ENCODE results near the gene AKR1B15.
"Not testable (repeated sequence)": the region's sequence is repeated elsewhere in the genome, so short reads cannot be mapped to it uniquely, and the experiment has no call there.

The AKR1B15 gene

DNA sequence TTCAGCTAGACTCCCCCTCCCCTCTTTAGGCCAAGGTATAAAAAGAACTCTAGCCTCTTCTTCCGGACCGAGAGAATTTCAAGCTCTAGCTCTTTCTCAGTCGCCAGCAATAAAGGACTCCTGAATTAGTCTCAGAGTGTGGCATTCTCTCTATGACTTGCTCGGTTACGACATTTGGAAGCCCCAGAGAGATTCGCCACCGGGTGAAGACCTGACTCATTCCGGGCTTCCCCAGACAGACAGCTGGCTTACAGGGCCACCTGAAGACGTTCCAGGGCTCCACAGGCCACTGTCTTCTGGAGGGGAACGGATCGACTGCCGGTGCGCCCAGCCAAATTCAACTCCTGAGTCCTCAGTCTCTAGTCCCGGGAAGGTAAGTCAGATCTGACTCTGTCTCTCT is at the start of gene AKR1B15:
Gene AKR1B15 (plus strand): TSS at position 234 of the 400 bp plus-strand sequence. CDS start 15,510 bp downstream, outside the sequence.
- no peak for DNase-seq

DNA sequence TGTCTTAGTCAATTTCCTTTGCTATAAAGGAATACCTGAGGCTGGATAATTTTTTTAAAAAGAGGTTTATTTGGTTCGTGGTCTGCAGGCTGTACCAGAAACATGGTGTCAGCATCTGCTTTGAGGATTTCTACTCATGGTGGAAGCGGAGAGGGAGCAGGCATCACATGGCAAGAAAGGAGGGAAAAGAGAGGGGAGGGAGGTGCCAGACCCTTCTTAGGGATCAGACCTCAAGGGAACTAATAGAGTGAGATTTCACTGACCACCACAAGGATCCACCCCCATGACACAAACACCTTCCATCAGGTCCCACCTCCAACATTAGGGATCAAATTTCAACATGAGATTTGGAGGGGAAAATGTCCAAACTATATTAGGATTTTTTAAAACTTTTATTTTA is 48.5 kb upstream of the AKR1B15 start:
- no peak for DNase-seq

DNA sequence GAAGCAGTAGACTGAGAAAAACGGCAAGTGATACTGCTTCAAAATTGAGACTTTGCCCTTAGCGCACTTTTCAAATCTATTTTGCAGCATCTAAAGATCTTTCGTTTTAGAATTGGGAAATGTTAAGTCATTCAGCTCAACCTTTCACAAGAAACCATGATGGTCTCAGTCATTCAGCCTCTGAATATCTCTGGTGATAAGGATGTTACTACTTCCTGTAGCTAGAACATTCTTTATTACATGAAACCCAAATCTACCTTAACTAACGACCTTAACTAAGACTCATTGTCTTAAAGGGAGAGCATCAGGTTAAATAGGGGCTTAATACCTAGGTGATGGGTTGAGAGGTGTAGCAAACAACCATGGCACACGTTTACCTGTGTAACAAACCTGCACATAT is 47.9 kb upstream of the AKR1B15 start:
- no peak for DNase-seq

DNA sequence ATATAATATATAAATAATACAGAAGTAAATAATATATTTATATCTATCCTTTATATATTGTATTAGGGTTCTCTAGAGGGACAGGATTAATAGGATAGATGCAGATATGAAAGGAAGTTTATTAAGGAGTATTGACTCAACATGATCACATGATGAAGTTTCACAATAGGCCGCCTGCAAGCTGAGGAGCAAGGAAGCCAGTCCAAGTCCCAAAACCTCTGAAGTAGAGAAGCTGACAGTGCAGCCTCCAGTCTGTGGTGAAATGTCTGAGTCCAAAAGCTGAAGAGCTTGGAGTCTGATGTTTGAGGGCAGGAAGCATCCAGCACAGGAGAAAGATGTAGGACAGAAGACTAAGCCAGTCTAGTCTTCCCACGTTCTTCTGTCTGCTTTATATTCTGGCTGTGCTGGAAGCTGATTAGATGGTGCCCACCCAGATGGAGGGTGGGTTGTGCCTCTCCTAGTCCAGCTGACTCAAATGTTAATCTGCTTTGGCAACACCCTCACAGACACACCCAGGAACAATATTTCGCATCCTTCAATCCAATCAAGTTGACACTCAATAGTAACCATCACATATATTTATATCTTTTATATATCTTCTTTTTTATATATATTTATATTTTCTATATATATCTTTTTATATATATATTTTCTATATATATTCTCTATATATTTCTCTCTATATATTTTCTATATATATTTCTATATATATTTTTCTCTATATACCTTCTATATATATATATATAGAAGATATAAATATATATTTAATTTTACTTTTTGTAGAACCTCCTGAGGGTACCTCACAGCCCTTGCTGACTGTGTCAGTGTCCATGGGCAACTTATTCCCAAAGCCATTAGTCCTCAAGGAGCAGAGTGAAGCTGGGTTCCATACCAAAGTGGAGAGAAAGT is 46.2 kb upstream of the AKR1B15 start:
- DNase-seq = peak; percentile 39 to 66

DNA sequence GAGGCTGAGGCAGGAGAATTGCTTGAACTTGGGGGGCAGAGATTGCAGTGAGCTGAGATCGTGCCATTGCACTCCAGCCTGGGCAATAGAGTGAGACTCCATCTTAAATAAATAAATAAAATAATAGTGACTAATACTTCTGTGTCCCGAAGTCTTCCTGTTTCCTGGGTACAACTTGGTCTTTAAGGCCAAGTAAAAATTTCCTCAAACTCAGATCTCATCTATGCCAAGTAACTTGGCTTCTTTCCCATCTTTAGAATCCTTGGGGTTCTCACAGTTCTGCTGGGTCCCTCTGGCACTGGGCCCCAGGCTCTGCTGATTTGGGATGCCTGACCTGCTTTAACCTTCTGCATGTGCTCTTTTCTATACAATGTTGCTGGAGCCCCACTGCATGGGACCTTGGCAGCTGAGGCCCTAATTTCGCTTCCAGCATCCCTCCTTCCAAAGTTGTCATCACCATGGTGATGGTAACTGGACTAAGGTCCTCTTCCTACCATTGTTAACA is 44.2 kb upstream of the AKR1B15 start:
- no peak for DNase-seq

DNA sequence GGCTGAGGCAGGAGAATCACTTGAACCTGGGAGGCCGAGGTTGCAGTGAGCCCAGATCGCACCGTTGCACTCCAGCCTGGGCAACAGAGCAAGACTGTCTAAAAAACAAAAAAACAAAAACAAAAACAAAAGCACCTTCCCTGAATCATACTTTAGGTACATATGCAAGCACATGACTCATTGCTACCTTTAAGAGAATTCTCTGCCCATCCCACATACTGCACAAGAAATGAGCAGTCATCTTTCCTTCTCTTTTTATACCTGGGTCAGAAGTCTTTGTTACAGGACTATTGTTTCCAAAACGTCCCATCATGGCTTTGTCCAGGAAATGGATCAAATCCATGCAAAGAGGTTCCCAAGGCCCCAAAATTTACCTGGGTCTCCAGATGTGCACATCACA is 43.1 kb upstream of the AKR1B15 start:
- no peak for DNase-seq

DNA sequence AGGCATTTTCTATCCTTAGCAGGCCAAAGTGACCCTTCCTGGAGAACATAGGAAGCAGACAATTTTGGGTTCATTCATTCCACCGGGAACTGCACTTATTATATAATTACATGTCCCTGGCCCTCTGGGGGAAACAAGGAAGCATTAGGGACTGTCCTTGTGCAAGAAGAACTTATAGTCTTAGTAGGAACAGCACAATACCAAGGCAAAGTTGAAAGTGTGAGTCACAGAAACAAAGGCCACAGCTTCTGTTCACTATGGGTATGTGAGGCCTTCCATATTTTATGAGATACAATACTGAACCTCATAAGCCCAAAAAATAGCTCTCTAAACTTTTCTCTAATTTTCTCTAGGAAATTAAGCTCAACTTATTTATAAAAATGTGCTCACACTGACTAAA is 39.9 kb upstream of the AKR1B15 start:
- DNase-seq = no peak

DNA sequence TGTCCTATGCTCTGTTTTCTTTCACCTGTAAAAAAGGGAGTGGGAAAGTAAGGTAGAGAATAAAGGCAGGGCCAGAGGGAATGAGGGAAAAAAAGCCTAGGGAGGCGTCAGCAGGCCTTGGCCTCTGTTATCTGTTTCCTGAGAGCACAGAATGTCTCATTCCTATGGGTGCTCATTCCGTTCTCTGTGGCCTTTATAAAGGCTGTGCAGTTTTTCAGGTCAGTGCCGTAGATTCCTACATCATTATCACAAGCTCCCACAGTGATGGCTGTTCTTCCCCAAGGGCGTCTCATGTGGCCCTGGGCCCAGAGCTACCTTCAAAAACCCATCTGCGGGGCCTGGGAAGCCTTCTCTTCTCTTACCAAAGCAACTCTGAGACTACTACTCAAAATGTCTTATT is 38.3 kb upstream of the AKR1B15 start:
- no peak for DNase-seq

DNA sequence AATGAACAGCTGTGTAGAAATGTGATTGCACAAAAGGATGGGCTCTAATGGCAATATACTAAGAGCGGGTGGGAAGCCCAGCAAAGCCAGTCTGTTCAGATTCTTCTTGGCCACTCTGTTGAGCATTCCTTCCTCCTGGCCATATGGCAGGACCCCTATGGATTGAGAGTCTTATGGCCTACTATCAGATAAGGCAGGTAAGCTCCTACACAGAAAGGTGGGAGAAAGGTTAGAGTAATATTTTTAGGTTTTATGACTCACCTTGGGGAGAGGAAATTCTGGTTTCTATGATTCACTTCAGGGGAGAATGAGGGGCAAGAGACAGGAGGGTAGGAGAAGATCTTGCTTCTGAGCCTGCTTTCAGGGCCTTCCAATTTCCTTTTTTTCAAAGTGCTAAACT is 36.6 kb upstream of the AKR1B15 start:
- no peak for DNase-seq

DNA sequence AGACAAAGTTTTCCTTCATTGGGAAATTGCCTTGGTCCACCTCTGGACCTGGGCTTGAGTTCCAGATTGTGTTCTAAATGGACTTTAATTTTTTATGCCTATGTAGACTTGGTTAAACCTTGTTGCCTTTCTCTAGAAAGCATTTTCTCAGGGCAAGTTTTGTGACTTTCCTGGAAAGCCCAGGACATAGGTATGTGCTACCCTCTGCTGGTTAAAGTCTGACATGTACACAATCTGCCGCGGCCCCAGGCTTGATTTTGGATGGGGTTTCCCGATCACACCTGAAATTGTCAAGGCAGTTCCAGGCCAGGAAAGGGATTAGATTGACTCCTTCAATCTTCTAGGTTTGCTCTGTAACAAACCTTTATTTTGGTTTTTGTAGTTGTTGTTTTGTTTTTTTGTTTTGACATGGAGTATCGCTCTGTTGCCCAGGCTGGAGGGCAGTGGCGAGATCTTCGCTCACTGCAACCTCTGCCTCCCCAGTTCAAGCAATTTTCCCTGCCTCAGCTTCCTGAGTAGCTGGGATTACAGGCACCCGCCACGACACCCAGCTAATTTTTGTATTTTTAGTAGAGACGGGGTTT is 35.6 kb upstream of the AKR1B15 start:
- peak; percentile 14 to 20 for DNase-seq

DNA sequence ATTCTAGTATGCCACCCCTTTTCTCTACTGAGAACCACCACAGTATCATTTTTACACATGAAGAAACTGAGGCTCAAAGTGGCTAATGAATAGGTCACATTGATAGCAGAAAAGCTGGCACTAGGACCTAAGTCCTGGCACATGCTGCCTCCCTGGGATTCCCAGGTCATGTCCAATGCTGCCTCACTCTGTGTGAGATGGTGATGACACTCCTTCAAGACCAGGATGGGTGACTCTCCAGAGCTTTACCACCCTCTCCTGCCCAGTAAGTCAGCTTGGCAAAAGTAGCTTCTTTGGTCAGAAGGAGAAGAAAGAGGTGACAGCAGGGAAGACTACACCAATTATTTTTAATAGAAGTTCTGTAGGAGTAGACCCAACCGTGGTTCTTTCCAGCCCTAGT is 34.8 kb upstream of the AKR1B15 start:
- no peak for DNase-seq

DNA sequence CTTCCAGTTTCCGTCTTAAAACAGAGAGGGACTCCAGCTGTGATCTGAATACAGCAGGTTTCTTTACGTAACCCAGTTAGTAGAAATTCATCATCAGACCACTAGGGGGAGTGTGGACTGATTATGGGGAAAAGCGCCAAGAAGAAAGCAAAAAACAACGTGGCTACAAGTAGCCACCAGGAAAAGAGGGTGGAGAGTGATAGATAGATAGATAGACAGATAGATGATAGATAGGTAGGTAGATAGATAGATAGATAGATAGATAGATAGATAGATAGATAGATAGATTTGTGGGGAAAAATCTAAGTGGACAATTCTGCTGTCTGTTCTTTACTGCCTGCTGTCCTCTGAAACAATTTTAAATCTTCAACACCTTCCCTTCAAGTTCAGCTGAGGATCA is 34.2 kb upstream of the AKR1B15 start:
- DNase-seq = peak; percentile 53 to 73

DNA sequence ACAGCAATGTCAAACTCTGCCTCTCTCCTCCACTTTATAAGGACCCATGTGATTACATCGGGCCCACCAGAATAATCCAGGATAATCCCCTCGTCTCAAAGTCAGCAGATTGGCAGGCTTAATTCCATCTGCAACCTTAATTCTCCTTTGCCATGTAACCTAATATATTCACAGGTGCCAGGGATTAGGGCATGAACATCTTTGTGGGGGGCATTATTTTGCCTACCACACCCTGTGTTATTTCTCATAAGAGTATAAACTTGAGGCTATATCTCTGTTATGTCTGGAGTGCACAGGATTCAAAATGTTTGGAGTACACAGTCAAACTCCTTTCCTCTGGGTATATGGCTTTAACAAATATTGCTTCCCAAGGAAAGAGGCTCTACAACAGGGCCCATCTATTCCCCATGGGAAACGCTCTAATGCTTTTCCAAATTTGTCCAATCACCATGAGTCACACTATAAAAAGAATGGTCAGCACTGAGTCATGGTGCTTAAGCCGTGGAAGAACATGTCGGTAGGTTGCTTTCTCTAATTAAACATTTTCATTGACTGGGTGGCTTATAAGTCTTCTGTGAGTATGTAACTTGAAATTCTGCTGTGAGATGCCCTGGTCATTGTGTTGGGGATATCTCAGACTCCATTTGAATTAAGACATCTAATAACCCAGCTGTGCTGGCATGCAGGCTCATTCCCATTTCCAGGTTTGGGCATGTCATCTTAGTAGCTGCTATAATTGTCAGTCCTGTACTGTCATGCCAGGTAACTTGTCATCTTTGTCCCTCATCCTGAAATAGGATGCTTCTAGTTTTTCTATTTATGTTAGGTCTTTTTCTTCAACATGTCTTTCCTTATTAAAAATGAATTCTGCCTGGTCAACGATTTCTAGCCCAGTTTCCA is 33.1 kb upstream of the AKR1B15 start:
- DNase-seq = no peak

DNA sequence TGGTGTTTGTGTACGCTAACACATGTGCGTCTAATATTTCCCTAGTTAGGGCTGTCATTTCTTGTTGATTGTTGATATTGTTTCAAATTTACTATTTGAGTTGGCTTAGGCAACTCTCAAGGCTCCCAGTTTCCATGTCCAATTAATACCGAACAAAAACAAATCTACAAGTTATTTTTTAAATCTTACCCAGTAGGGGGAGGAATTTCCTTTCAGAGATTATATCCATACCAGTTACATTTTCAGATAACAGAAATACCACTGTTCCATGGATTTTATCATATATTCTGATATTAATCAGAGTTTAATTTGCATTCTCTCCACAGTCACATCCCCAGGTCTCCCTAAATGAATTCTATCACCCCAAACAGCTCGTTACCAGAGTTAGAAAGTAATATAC is 28.8 kb upstream of the AKR1B15 start:
- no peak for DNase-seq

DNA sequence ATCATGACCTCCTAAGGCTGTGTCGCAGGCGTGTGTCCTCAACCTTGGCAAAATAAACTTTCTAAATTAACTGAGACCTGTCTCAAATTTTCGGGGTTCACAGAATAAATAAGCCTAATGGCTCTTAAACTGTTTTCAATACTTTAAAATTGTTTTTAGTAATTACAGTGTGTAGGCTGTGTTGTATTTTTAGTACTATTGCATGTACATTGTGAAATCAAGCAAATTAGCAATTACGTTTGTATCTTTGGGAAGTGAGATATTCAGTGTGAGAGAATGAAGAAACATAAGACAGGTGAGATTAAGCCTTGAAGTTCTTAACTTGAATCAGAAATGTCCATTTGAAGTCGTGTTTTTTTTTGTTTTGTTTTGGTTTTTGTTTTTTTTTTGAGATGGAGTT is 26.3 kb upstream of the AKR1B15 start:
- DNase-seq = no peak

DNA sequence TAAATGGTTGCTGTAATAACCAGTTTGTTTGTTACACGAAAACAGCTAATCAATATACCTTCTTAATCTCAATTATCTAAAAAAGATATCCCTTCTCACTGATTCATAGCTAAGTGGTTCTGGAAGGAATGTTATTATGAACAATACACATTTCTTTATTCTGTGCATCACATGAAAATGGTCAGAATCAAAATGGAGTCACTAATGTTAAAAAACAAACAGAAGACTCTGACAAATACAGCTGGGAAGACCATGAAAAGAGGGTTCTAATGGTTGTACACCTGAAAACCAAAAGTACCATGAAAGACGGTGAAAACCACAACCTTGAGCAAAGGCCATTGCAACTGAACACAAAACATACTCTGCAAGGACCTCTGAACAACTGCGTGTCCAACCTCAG is 23.5 kb upstream of the AKR1B15 start:
- DNase-seq = not testable (repeated sequence)

DNA sequence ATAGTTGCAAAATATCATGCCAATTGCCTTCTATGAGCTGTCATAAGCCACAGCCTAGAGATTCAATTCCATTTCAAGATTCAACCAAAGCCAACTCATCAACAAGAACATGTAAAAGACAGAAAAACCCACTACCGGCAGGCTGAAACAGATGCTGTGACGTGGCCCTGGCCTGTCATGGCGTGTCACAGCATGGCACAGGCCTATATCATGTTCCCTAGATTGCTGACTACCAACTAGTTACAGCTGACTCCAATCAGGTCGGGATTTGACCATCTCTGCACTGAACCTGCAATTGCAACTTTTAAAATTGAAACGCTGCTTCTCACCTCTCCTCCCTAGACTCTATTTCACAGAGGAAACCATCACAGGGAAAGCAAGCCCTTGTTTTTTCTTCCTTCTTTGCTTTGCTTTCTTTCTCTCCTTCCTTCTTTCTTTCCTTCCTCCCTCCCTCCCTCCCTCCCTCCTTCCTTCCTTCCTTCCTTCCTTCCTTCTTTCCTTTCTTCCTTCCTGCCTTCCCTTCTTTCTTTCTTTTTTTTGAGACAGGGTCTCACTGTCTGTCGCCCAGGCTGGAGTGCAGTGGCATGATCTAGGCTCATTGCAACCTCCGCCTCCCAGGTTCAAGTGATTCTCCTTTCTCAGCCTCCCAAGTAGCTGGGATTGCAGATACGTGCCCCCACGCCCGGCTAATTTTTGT is 22.2 kb upstream of the AKR1B15 start:
- not testable (repeated sequence) for DNase-seq

DNA sequence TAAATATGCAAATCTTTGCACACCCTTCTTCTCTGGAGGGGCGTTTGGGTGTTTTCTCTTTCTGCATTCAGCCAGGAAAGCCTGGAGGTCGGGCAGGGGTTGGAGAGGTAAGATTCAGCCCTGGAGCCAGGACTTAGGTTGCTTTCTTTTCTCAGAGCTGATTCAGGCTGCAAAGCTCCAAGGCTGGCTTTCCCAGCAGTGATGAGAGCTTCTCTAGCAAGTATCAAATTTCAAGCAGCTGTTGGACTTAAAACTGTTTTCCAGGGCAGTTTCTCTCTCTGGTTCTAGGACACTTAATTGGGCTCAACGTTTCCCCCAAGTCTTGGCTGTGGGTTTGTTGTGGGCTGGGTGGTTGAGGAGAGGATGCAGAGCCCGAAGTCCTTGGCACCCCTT is 20.9 kb upstream of the AKR1B15 start:
- DNase-seq = no peak

DNA sequence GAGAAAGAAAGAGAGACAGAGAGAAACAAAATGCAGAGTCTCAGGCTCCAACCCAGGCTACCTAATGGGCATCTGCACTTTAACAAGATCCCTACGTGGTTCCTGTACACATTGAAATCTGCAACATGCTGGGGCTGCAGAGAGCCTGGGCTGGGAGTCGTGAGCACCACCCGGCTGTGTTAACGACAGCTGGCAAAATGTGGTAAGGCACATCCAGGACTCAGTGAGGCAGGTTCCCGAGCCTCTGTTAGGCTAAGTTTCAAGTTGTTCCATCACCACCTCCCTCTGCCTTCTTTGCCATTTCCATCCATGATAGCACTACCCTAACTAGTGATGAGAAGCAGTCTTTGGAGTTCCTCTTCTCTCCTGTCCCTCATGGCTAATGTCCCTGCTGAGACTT is 20.2 kb upstream of the AKR1B15 start:
- no peak for DNase-seq

DNA sequence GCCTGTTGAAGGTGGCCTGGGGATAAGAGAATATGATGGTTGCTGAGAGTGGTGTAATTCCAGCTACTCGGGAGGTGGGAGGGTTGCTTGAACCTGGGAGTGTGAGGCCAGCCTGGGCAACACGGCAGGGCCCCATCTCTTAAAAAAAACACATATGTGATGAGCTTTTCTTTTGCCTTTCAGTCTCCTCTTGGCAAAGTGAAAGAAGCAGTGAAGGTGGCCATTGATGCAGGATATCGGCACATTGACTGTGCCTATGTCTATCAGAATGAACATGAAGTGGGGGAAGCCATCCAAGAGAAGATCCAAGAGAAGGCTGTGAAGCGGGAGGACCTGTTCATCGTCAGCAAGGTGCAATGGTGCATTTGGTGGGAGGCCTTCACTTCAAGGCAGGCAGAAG is 18.4 kb upstream of the AKR1B15 start:
- no peak for DNase-seq

DNA sequence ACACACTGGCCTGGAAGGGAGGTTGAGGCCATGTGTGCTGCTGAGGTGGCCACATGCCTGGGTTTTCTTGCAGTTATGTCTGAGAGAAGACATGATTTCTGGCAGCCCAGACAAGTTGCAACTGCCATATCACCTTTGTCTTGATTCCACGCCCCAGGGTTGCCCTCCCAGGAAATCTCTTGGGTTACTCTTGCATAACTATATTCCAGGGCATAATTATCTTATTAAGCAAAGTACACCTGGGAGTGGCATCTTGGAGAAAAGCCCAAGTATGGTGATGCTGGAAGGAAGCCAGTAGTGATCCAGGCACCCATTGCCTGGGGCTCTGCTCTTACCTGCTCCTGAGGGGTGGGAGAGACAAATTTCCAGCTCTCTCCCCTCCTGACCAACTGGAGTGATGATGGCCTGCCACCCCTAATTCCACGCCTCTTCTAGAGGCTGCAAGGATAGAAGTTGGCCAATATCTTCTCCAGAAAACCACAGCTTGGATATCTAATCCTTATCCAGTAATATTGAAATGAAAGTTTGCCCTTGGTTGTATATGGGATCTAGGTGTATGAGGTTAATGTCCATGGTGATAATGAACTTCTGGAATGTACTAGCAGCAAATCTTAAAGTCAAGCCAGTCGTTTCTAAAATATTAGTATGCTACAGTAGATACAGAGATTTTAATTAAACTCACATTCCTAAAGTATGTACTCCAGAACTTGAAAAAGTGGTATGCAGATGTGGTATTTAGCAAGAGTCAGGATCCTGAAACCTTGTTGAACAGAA is 16.5 kb upstream of the AKR1B15 start:
- DNase-seq = no peak

DNA sequence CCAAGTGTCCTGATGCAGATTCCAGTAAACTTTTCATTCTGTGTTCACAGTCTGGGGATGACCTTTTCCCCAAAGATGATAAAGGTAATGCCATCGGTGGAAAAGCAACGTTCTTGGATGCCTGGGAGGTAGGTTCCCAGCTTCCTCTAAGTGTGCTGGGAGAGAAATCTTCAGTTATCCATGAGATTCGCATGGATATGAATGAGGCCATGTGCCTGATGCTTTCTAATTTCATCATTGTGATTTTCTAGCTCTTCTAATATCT is 16.0 kb upstream of the AKR1B15 start:
- no peak for DNase-seq

All from AML-193 (cell line).